HAP-1 (cell line): Measurements from ENCODE around the gene MAT2A.

Experiments used
- DNase-seq, 2 experiments: peaks; one replicate each; pipeline ENCODE4 v3.0.0-alpha.2; 2016 to 2020; ENCODE audit warnings: low spot score in 2 of 2
- H3K27me3 ChIP-seq: fragments of 250-450 bp; sonication (Bioruptor Pico); 2 replicates; pipeline ENCODE4 v1.5.1; 2020; ENCODE audit warnings: low read depth, mild to moderate bottlenecking, moderate library complexity
- H3K36me3 ChIP-seq: fragments of 250-450 bp; sonication (Bioruptor Pico); replicated peaks from 2 replicates; pipeline ENCODE4 v1.5.1; 2020; ENCODE audit warnings: mild to moderate bottlenecking
- H3K4me1 ChIP-seq: fragments of 250-450 bp; sonication (Bioruptor Pico); 2 replicates; pipeline ENCODE4 v1.5.1; 2020; ENCODE audit warnings: mild to moderate bottlenecking
- H3K4me3 ChIP-seq: fragments of 250-450 bp; sonication (Bioruptor Pico); 2 replicates; pipeline ENCODE4 v1.5.1; 2020; ENCODE audit warnings: mild to moderate bottlenecking, moderate library complexity
- H3K9me3 ChIP-seq: fragments of 250-450 bp; sonication (Bioruptor Pico); 2 replicates; pipeline ENCODE4 v1.5.1; 2020; ENCODE audit warnings: mild to moderate bottlenecking, moderate library complexity
- in situ Hi-C: fragments of 300-500 bp; cut with MboI; formaldehyde crosslinking; loops from 3 replicates; pipeline ENCODE4 v1.14.3; 2020; ENCODE audit warnings: low sequenced_read_pairs, inconsistent platforms, mixed read lengths

The MAT2A gene

GRCh38 chr2:85511008-85511811, 27.8 kb upstream of the MAT2A start:
- DNase-seq = no peak
- Histone ChIP-seq H3K4me1 (no peaks in the 10 kb centered on the region), H3K36me3 (no peaks in the 10 kb centered on the region), H3K4me3 (no peak overlapping the region), H3K27me3 (no peaks in the 10 kb centered on the region), H3K9me3 (no peaks in the 10 kb centered on the region)
- in situ Hi-C loops = no loop called here

GRCh38 chr2:85514323-85514722, 24.6 kb upstream of the MAT2A start:
- no peaks in the 10 kb centered on the region for H3K4me1 ChIP-seq
- H3K36me3 ChIP-seq = no peaks in the 10 kb centered on the region
- no peaks in the 10 kb centered on the region for H3K27me3 ChIP-seq
- DNase-seq = no peak
- no peaks in the 10 kb centered on the region for H3K9me3 ChIP-seq
- in situ Hi-C loops = no loop called here
- no peak overlapping the region for H3K4me3 ChIP-seq

- Histone ChIP-seq H3K36me3 (no peaks in the 10 kb centered on the region), H3K9me3 (no peaks in the 10 kb centered on the region), H3K4me1 (no peaks in the 10 kb centered on the region), H3K27me3 (no peaks in the 10 kb centered on the region), H3K4me3 (no peak overlapping the region)
- in situ Hi-C loops = no loop called here
- no peak for DNase-seq
Observed at GRCh38 chr2:85516653-85517389, 22.1 kb upstream of the MAT2A start.

- in situ Hi-C loops = no loop called here
- DNase-seq = no peak
- no peaks in the 10 kb centered on the region for H3K27me3 ChIP-seq
- H3K36me3 ChIP-seq = no peaks in the 10 kb centered on the region
- no peaks in the 10 kb centered on the region for H3K9me3 ChIP-seq
- H3K4me3 ChIP-seq = no peak overlapping the region
- H3K4me1 ChIP-seq = peaks cover 14% of the 10 kb centered on the region
Observed at GRCh38 chr2:85522090-85522647, 16.8 kb upstream of the MAT2A start.

GRCh38 chr2:85523062-85523902, 15.7 kb upstream of the MAT2A start:
- no peak overlapping the region for H3K4me3 ChIP-seq

GRCh38 chr2:85523903-85524335, 15.0 kb upstream of the MAT2A start:
- H3K4me3 ChIP-seq = no peak overlapping the region
- in situ Hi-C loops = no loop called here
- no peaks in the 10 kb centered on the region for H3K9me3 ChIP-seq
- DNase-seq = peak in 1 of 2 experiments; percentile 48
- no peaks in the 10 kb centered on the region for H3K36me3 ChIP-seq
- peaks cover 14% of the 10 kb centered on the region for H3K4me1 ChIP-seq
- 0 out of 2 replicates have a peak, but pooled peaks cover 2% of the 10 kb centered on the region for H3K27me3 ChIP-seq

More at GRCh38 chr2:85523062-85523902, 15.7 kb upstream of the MAT2A start:
- no peak for DNase-seq
- H3K27me3 ChIP-seq = no peaks in the 10 kb centered on the region
- H3K4me1 ChIP-seq = peaks cover 14% of the 10 kb centered on the region
- H3K36me3 ChIP-seq = no peaks in the 10 kb centered on the region
- no peaks in the 10 kb centered on the region for H3K9me3 ChIP-seq
- in situ Hi-C loops = no loop called here

GRCh38 chr2:85524336-85524908, 14.5 kb upstream of the MAT2A start:
- peak; percentile 64 to 79 for DNase-seq
- H3K36me3 ChIP-seq = no peaks in the 10 kb centered on the region
- in situ Hi-C loops = no loop called here

GRCh38 chr2:85525029-85525428, 13.9 kb upstream of the MAT2A start:
- in situ Hi-C loops = no loop called here
- Histone ChIP-seq H3K9me3 (no peaks in the 10 kb centered on the region), H3K27me3 (0 out of 2 replicates have a peak, but pooled peaks cover 3% of the 10 kb centered on the region), H3K36me3 (no peaks in the 10 kb centered on the region), H3K4me1 (peaks cover 14% of the 10 kb centered on the region), H3K4me3 (no peak overlapping the region)
- DNase-seq = no peak

More at GRCh38 chr2:85524336-85524908, 14.5 kb upstream of the MAT2A start:
- Histone ChIP-seq H3K4me1 (peaks cover 14% of the 10 kb centered on the region), H3K9me3 (no peaks in the 10 kb centered on the region), H3K4me3 (no peak overlapping the region), H3K27me3 (0 out of 2 replicates have a peak, but pooled peaks cover 3% of the 10 kb centered on the region)

GRCh38 chr2:85525567-85525966, 13.4 kb upstream of the MAT2A start:
- in situ Hi-C loops = no loop called here
- H3K4me3 ChIP-seq = no peak overlapping the region

GRCh38 chr2:85527787-85528186, 11.2 kb upstream of the MAT2A start:
- DNase-seq = no peak
- in situ Hi-C loops = no loop called here
- Histone ChIP-seq H3K9me3 (no peaks in the 10 kb centered on the region), H3K4me3 (no peak overlapping the region), H3K36me3 (no peaks in the 10 kb centered on the region), H3K27me3 (0 out of 2 replicates have a peak, but pooled peaks cover 3% of the 10 kb centered on the region), H3K4me1 (peaks cover 14% of the 10 kb centered on the region)

More at GRCh38 chr2:85525567-85525966, 13.4 kb upstream of the MAT2A start:
- Histone ChIP-seq H3K9me3 (no peaks in the 10 kb centered on the region), H3K4me1 (peaks cover 14% of the 10 kb centered on the region), H3K27me3 (0 out of 2 replicates have a peak, but pooled peaks cover 3% of the 10 kb centered on the region), H3K36me3 (no peaks in the 10 kb centered on the region)
- DNase-seq = no peak

- Histone ChIP-seq H3K9me3 (no peaks in the 10 kb centered on the region), H3K4me3 (no peak overlapping the region), H3K27me3 (0 out of 2 replicates have a peak, but pooled peaks cover 3% of the 10 kb centered on the region), H3K36me3 (no peaks in the 10 kb centered on the region), H3K4me1 (peaks cover 14% of the 10 kb centered on the region)
- DNase-seq = no peak
- in situ Hi-C loops = no loop called here
Observed at GRCh38 chr2:85528355-85528754, 10.6 kb upstream of the MAT2A start.

GRCh38 chr2:85529809-85530208, 9.2 kb upstream of the MAT2A start:
- 0 out of 2 replicates have a peak, but pooled peaks cover 3% of the 10 kb centered on the region for H3K27me3 ChIP-seq
- H3K9me3 ChIP-seq = no peaks in the 10 kb centered on the region
- H3K4me1 ChIP-seq = peaks cover 2% of the 10 kb centered on the region
- H3K36me3 ChIP-seq = no peaks in the 10 kb centered on the region
- DNase-seq = no peak
- in situ Hi-C loops = no loop called here
- H3K4me3 ChIP-seq = no peak overlapping the region

- H3K4me1 ChIP-seq = no peaks in the 10 kb centered on the region; the same call in 1 of the 2 replicates
- H3K36me3 ChIP-seq = no peaks in the 10 kb centered on the region
- in situ Hi-C loops = no loop called here
- no peak for DNase-seq
- no peaks in the 10 kb centered on the region for H3K9me3 ChIP-seq
- H3K27me3 ChIP-seq = 0 out of 2 replicates have a peak, but pooled peaks cover 3% of the 10 kb centered on the region
- H3K4me3 ChIP-seq = no peak overlapping the region
Observed at GRCh38 chr2:85531589-85531988, 7.4 kb upstream of the MAT2A start.
